AG08395 (cell line): ENCODE results near the gene GPR25.
A peak's percentile ranks its signal among the peaks of the same experiment; 100 is the strongest.

Source experiments
- DNase-seq: peaks from one replicate; pipeline ENCODE4 v3.0.0; 2012; ENCODE audit warnings: mixed read lengths, low spot score

GPR25 gene

GRCh38 chr1:200872446-200873115, at the start of gene GPR25:
GPR25 (plus strand) TSS chr1:200872981; CDS start chr1:200873038, 57 bp downstream.
- no peak for DNase-seq

- no peak for DNase-seq
Observed at GRCh38 chr1:200831091-200831490, 41.7 kb upstream of the GPR25 start.

GRCh38 chr1:200834383-200834782, 38.4 kb upstream of the GPR25 start:
- no peak for DNase-seq

- no peak for DNase-seq
Observed at GRCh38 chr1:200836213-200836612, 36.6 kb upstream of the GPR25 start.

GRCh38 chr1:200837931-200838571, 34.7 kb upstream of the GPR25 start:
- DNase-seq, result peak; percentile 4

GRCh38 chr1:200838676-200839445, 33.9 kb upstream of the GPR25 start:
- DNase-seq, result peak; percentile 39

- no peak for DNase-seq
Observed at GRCh38 chr1:200845360-200845759, 27.4 kb upstream of the GPR25 start.

GRCh38 chr1:200846398-200846797, 26.4 kb upstream of the GPR25 start:
- DNase-seq, result no peak

- no peak for DNase-seq
Observed at GRCh38 chr1:200849430-200849829, 23.4 kb upstream of the GPR25 start.

GRCh38 chr1:200850554-200850953, 22.2 kb upstream of the GPR25 start:
- DNase-seq, result no peak

- no peak for DNase-seq
Observed at GRCh38 chr1:200856716-200857357, 15.9 kb upstream of the GPR25 start.

- no peak for DNase-seq
Observed at GRCh38 chr1:200857804-200858203, 15.0 kb upstream of the GPR25 start.

- DNase-seq, result no peak
Observed at GRCh38 chr1:200861937-200862647, 10.7 kb upstream of the GPR25 start.

- DNase-seq, result no peak
Observed at GRCh38 chr1:200862713-200863415, 9.9 kb upstream of the GPR25 start.

- DNase-seq, result no peak
Observed at GRCh38 chr1:200866116-200866515, 6.7 kb upstream of the GPR25 start.

GRCh38 chr1:200866521-200866920, 6.3 kb upstream of the GPR25 start:
- no peak for DNase-seq

GRCh38 chr1:200867018-200867811, 5.6 kb upstream of the GPR25 start:
- no peak for DNase-seq

GRCh38 chr1:200869376-200869752, 3.4 kb upstream of the GPR25 start:
- DNase-seq, result no peak

GRCh38 chr1:200869753-200870391, 2.9 kb upstream of the GPR25 start:
- DNase-seq, result no peak

GRCh38 chr1:200873116-200873670, 412 bp downstream of the GPR25 start:
- no peak for DNase-seq
